DOHH2 (cell line): ENCODE data around the gene GLRX.
"Not testable (repeated sequence)": the region's sequence is repeated elsewhere in the genome, so short reads cannot be mapped to it uniquely, and the experiment has no call there.

Experiments used
- H3F3A ChIP-seq: fragments of 200-600 bp; sonication (generic), shearing (Covaris generic); 2 replicates; pipeline ENCODE4 v1.6.0; 2016; ENCODE audit warnings: antibody characterized with exemption, mild to moderate bottlenecking; ENCODE audit not compliant: control insufficient read depth, insufficient read depth
- H3K27ac ChIP-seq: fragments of 200-600 bp; sonication (generic); 2 replicates; pipeline ENCODE4 v1.5.1; 2014; ENCODE audit warnings: low read depth, mild to moderate bottlenecking, low read length, moderate library complexity
- H3K27me3 ChIP-seq: fragments of 200-600 bp; sonication (generic); 2 replicates; pipeline ENCODE4 v1.6.1; 2014; ENCODE audit warnings: mild to moderate bottlenecking, low read length, mixed read lengths; ENCODE audit not compliant: control insufficient read depth
- H3K36me3 ChIP-seq: fragments of 200-600 bp; sonication (generic); 2 replicates; pipeline ENCODE4 v1.6.1; 2014; ENCODE audit warnings: mild to moderate bottlenecking, low read length, moderate library complexity, mixed read lengths; ENCODE audit not compliant: control insufficient read depth
- H3K4me1 ChIP-seq: fragments of 200-600 bp; sonication (generic); 2 replicates; pipeline ENCODE4 v1.6.1; 2014; ENCODE audit warnings: mild to moderate bottlenecking, low read length, mixed read lengths; ENCODE audit not compliant: control insufficient read depth
- H3K4me2 ChIP-seq: fragments of 200-600 bp; sonication (generic); 2 replicates; pipeline ENCODE4 v1.6.0; 2014; ENCODE audit warnings: mild to moderate bottlenecking, low read length, moderate library complexity
- H3K4me3 ChIP-seq: fragments of 200-600 bp; sonication (generic); 2 replicates; pipeline ENCODE4 v1.5.1; 2014; ENCODE audit warnings: mild to moderate bottlenecking, low read length, mixed read lengths
- H3K79me2 ChIP-seq: fragments of 200-600 bp; sonication (generic); 2 replicates; pipeline ENCODE4 v1.6.1; 2014; ENCODE audit warnings: mild to moderate bottlenecking, low read length, mixed read lengths; ENCODE audit not compliant: control insufficient read depth
- H3K9me2 ChIP-seq: fragments of 200-600 bp; sonication (generic); replicated peaks from 2 replicates; pipeline ENCODE4 v1.6.1; 2014; ENCODE audit warnings: mild to moderate bottlenecking, low read length, mixed read lengths; ENCODE audit not compliant: control insufficient read depth
- H3K9me3 ChIP-seq: fragments of 200-600 bp; sonication (generic); 2 replicates; pipeline ENCODE4 v1.6.1; 2014; ENCODE audit warnings: antibody characterized with exemption, low read length, mixed read lengths; ENCODE audit not compliant: control insufficient read depth, insufficient read depth
- H4K20me1 ChIP-seq: fragments of 200-600 bp; sonication (generic); 2 replicates; pipeline ENCODE4 v1.6.0; 2014; ENCODE audit warnings: low read depth, mild to moderate bottlenecking, antibody characterized with exemption, low read length, moderate library complexity; ENCODE audit not compliant: control insufficient read depth, insufficient read depth
- EZH2phosphoT487 ChIP-seq: fragments of 200-600 bp; sonication (generic); IDR thresholded peaks from 2 replicates; pipeline ENCODE4 v1.6.1; 2017; ENCODE audit warnings: borderline replicate concordance, mild to moderate bottlenecking, antibody characterized with exemption, low read length, moderate library complexity, mixed read lengths
- TF ChIP-seq, protein P1 (sequence below): fragments of 200-600 bp; sonication (generic); IDR thresholded peaks from one replicate; pipeline ENCODE4 v1.5.1; 2014; ENCODE audit warnings: antibody characterized with exemption, mild to moderate bottlenecking, low read depth, low read length; ENCODE audit not compliant: poor library complexity, severe bottlenecking

Gene GLRX, protein sequence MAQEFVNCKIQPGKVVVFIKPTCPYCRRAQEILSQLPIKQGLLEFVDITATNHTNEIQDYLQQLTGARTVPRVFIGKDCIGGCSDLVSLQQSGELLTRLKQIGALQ

DNA sequence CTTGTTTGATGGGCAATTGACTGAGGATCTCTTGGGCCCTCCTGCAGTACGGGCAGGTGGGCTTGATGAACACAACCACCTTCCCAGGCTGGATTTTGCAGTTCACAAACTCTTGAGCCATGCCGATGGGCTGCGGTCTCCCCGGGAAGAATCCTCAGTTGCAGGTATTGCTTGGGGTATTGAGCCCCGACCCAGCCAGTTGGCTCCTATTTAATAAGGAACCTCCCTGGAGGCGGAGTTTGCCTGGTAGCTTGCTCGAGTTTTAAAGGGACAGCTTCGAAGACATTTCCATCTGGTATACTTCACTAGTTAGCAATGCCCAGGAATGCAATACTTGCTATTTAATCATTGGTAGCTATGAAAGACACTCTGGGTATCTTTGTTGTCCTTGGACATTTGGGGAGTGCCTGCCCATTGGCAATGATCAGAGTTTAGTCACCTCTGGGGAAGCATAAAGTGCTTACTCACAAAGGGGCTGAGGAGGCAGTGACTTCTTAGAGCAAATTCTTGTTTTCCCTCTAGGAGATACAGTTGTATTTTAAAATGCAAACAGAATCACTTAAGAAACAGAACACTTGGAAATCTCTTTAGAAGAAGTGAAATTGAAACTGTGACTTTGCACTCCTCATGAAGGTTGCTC is at the start of gene GLRX:
TSS of gene GLRX (minus strand) at position 185 of the 640 bp plus-strand sequence. CDS start at position 121, 64 bp downstream.
- H3K9me2 ChIP-seq = no peaks in the 10 kb centered on the region
- H4K20me1 ChIP-seq = no peaks in the 10 kb centered on the region
- peaks cover 43% of the 10 kb centered on the region for H3K79me2 ChIP-seq
- no peak for TF ChIP-seq EZH2phosphoT487
- TF ChIP-seq, protein P1, sequence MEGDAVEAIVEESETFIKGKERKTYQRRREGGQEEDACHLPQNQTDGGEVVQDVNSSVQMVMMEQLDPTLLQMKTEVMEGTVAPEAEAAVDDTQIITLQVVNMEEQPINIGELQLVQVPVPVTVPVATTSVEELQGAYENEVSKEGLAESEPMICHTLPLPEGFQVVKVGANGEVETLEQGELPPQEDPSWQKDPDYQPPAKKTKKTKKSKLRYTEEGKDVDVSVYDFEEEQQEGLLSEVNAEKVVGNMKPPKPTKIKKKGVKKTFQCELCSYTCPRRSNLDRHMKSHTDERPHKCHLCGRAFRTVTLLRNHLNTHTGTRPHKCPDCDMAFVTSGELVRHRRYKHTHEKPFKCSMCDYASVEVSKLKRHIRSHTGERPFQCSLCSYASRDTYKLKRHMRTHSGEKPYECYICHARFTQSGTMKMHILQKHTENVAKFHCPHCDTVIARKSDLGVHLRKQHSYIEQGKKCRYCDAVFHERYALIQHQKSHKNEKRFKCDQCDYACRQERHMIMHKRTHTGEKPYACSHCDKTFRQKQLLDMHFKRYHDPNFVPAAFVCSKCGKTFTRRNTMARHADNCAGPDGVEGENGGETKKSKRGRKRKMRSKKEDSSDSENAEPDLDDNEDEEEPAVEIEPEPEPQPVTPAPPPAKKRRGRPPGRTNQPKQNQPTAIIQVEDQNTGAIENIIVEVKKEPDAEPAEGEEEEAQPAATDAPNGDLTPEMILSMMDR = no peak
- no peaks in the 10 kb centered on the region for H3K27me3 ChIP-seq
- H3K36me3 ChIP-seq = no peaks in the 10 kb centered on the region; the same call in 1 of the 2 replicates
- peak within 1 kb of the TSS; percentile 82 for H3K4me3 ChIP-seq
- peaks cover 5% of the 10 kb centered on the region for H3F3A ChIP-seq
- no peaks in the 10 kb centered on the region for H3K9me3 ChIP-seq
- peak within 1 kb of the TSS; percentile 92 for H3K4me2 ChIP-seq
- H3K4me1 ChIP-seq = peaks cover 65% of the 10 kb centered on the region
- peak within 1 kb of the TSS; percentile 64 for H3K27ac ChIP-seq

DNA sequence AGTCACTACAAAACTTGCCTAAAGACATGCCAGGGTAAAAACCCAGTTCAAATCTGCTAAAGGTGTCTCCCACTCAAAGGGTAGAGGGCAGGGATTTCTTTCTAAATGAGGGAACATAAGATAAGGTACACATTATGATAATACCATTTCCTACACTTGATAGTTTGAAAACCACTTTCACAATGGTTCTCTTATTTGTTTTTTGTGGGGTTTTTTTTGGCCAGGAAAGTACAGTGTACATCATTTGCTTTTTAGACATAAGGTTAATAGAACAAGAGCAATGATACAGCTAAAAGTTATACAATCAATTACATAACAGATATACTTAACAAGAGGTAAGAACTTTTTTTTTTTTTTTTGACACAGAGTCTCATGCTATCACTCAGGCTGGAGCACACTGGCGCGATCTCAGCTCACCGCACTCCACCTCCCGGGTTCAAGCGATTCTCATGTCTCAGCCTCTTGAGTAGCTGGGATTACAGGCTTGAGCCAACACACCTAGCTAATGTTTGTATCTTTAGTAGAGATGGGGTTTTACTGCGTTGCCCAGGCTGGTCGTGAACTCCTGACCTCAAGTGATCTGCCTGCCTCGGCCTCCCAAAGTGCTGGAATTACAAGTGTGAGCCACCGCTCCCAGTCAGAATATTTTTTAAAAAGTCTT is 48.8 kb upstream of the GLRX start:
- TF ChIP-seq, protein P1 = no peak
- TF ChIP-seq EZH2phosphoT487 = no peak
- Histone ChIP-seq H3K4me1 (peaks cover 9% of the 10 kb centered on the region), H3K36me3 (no peaks in the 10 kb centered on the region), H3K9me2 (no peaks in the 10 kb centered on the region), H3K4me2 (no peak overlapping the region), H3F3A (no peaks in the 10 kb centered on the region), H3K79me2 (no peaks in the 10 kb centered on the region), H3K27ac (no peak overlapping the region), H3K4me3 (no peak overlapping the region), H3K27me3 (0 out of 2 replicates have a peak, but pooled peaks cover 3% of the 10 kb centered on the region), H3K9me3 (no peaks in the 10 kb centered on the region), H4K20me1 (no peaks in the 10 kb centered on the region)

DNA sequence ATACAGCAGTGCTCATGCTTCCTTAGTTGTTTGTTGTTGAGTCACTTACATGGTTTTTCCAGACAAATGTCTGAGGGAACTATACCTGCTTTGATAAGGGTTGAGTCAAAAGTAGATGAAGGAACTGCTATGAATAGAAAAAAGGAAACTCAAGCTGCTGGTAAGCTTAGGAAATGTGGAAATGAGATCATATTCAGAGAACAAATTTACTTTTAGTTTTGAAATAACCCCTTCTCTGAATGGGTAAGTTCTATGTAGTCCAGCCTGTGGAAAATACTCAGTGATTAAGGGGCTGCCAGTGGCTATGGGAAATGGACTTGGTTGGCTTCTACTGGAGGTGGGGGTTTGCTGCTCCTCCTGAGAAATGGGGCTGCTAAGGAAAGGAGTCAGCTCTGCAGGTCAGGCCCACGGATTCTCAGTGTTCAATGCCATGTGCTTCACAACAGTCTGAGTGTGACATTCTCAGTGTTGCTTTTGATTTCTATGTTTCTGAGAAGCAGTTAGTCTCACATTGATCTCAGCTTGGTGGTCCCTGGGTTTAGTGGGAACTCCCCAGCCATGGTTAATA is 47.7 kb upstream of the GLRX start:
- no peak overlapping the region for H3K4me3 ChIP-seq
- H3K27ac ChIP-seq = no peak overlapping the region
- H3K36me3 ChIP-seq = no peaks in the 10 kb centered on the region
- H3K4me1 ChIP-seq = peaks cover 9% of the 10 kb centered on the region
- no peaks in the 10 kb centered on the region for H3K9me3 ChIP-seq
- H3K9me2 ChIP-seq = no peaks in the 10 kb centered on the region
- no peak for TF ChIP-seq EZH2phosphoT487
- TF ChIP-seq, protein P1 = no peak
- H4K20me1 ChIP-seq = no peaks in the 10 kb centered on the region
- H3K4me2 ChIP-seq = no peak overlapping the region
- no peaks in the 10 kb centered on the region for H3K79me2 ChIP-seq
- H3K27me3 ChIP-seq = 0 out of 2 replicates have a peak, but pooled peaks cover 3% of the 10 kb centered on the region
- H3F3A ChIP-seq = no peaks in the 10 kb centered on the region

GRCh38 chr5:95869173-95869855 is 46.8 kb upstream of the GLRX start:
- H3K4me3 ChIP-seq, H3F3A ChIP-seq, H3K27me3 ChIP-seq, H3K4me2 ChIP-seq, H3K4me1 ChIP-seq, H3K79me2 ChIP-seq, H3K36me3 ChIP-seq, H3K9me2 ChIP-seq, H4K20me1 ChIP-seq, H3K27ac ChIP-seq, H3K9me3 ChIP-seq: not testable (repeated sequence)
